A673 (cell line): ENCODE data around the gene CP. TPM values are rescaled to one million over a fixed set of nuclear protein-coding genes. Genes with fewer than 3 reads are reported as not detected.

Experiments
- BruUV-seq: library from RNA; stranded (reverse); fragments of 400-500 nt; replicated peaks from 2 replicates; lab custom pipeline; 2021; lab: Mats Ljungman, UMichigan
- CTCF ChIA-PET: fragments of 300-600 bp; sonication (Branson Sonifier 250); formaldehyde crosslinking; loops from one replicate; lab custom pipeline; 2022; ENCODE audit warnings: antibody characterized with exemption; lab: Charles Lee
- POLR2A ChIA-PET: fragments of 300-600 bp; sonication (Branson Sonifier 250); formaldehyde crosslinking; loops from one replicate; lab custom pipeline; 2022; ENCODE audit warnings: antibody characterized with exemption; ENCODE audit not compliant: low non-redundant PET; lab: Charles Lee
- DNase-seq: peaks from one replicate; pipeline ENCODE4 v3.0.0-alpha.2; 2015; ENCODE audit warnings: low spot score
- H3K27ac ChIP-seq: fragments of 200-600 bp; sonication (generic); 2 replicates; pipeline ENCODE4 v1.5.1; 2016; ENCODE audit warnings: mixed run types, low read depth, mild to moderate bottlenecking, mixed read lengths, antibody characterized with exemption, low read length; ENCODE audit not compliant: poor library complexity, severe bottlenecking
- H3K27me3 ChIP-seq: fragments of 200-600 bp; sonication (generic); replicated peaks from 2 replicates; pipeline ENCODE4 v1.6.1; 2017; ENCODE audit warnings: mixed run types, low read depth, mild to moderate bottlenecking, mixed read lengths, antibody characterized with exemption, low read length; ENCODE audit not compliant: insufficient read depth, poor library complexity
- H3K36me3 ChIP-seq: fragments of 200-600 bp; sonication (generic); 2 replicates; pipeline ENCODE4 v1.6.1; 2016; ENCODE audit warnings: mixed run types, mild to moderate bottlenecking, mixed read lengths, antibody characterized with exemption, low read length; ENCODE audit not compliant: insufficient read depth, poor library complexity, severe bottlenecking
- H3K4me1 ChIP-seq: fragments of 200-600 bp; sonication (generic); 2 replicates; pipeline ENCODE4 v1.6.1; 2017; ENCODE audit warnings: mixed run types, mild to moderate bottlenecking, mixed read lengths, antibody characterized with exemption, low read length; ENCODE audit not compliant: insufficient read depth, poor library complexity, severe bottlenecking
- H3K4me3 ChIP-seq: fragments of 200-600 bp; sonication (generic); 2 replicates; pipeline ENCODE4 v1.5.1; 2016; ENCODE audit warnings: low read depth, mixed run types, mild to moderate bottlenecking, mixed read lengths, low read length; ENCODE audit not compliant: poor library complexity, severe bottlenecking
- H3K9me3 ChIP-seq: fragments of 200-600 bp; sonication (generic); 2 replicates; pipeline ENCODE4 v1.6.1; 2016; ENCODE audit warnings: mixed run types, low read depth, mild to moderate bottlenecking, mixed read lengths, antibody characterized with exemption, low read length; ENCODE audit not compliant: poor library complexity, severe bottlenecking
- CTCF ChIP-seq: fragments of 300-800, 200-600 bp; sonication (generic); conservative IDR thresholded peaks from 2 replicates; pipeline ENCODE4 v1.5.1; 2017; ENCODE audit warnings: low read depth, mild to moderate bottlenecking, antibody characterized with exemption, low read length, moderate library complexity, mixed read lengths
- EZH2 ChIP-seq: fragments of 200-600 bp; sonication (generic); IDR thresholded peaks from 2 replicates; pipeline ENCODE4 v1.6.1; 2017; ENCODE audit warnings: borderline replicate concordance, low read depth, mild to moderate bottlenecking, mixed read lengths, antibody characterized with exemption, low read length; ENCODE audit not compliant: poor library complexity, severe bottlenecking
- intact Hi-C: fragments of 100-400 bp; cut with micrococcal nuclease; formaldehyde crosslinking; loops from one replicate; pipeline ENCODE4 v1.10.0; 2022; ENCODE audit not compliant: unreplicated experiment
- total RNA-seq: library from RNA; stranded (reverse); gene quantifications from 2 replicates; pipeline ENCODE4 v1.2.3, GENCODE V29; 2021

CP gene
- total RNA-seq, 1 experiment from 2014 or later = not detected

GRCh38 chr3:149170672-149171071 lies 51.0 kb downstream of the CP start:
- Histone ChIP-seq H3K27me3 (no peaks in the 10 kb centered on the region), H3K27ac (no peak overlapping the region), H3K9me3 (no peaks in the 10 kb centered on the region), H3K4me3 (no peak overlapping the region), H3K36me3 (no peaks in the 10 kb centered on the region), H3K4me1 (no peaks in the 10 kb centered on the region)
- BruUV-seq = no TSS peak
- intact Hi-C loops = no loop called here
- ChIA-PET POLR2A (no interaction called here), CTCF (no interaction called here)
- DNase-seq = no peak
- no peak for TF ChIP-seq EZH2
- no peak for TF ChIP-seq CTCF

GRCh38 chr3:149167898-149168297 lies 53.7 kb downstream of the CP start:
- ChIA-PET POLR2A (no interaction called here), CTCF (no interaction called here)
- H3K4me1 ChIP-seq = no peaks in the 10 kb centered on the region
- intact Hi-C loops = no loop called here
- no peaks in the 10 kb centered on the region for H3K27me3 ChIP-seq
- no peaks in the 10 kb centered on the region for H3K36me3 ChIP-seq
- H3K9me3 ChIP-seq = no peaks in the 10 kb centered on the region
- no peak for DNase-seq
- no peak overlapping the region for H3K4me3 ChIP-seq
- H3K27ac ChIP-seq = no peak overlapping the region
- no TSS peak for BruUV-seq
- TF ChIP-seq EZH2 = no peak
- TF ChIP-seq CTCF = no peak

GRCh38 chr3:149163066-149163465 lies 58.6 kb downstream of the CP start:
- Histone ChIP-seq H3K27me3 (no peaks in the 10 kb centered on the region), H3K27ac (no peak overlapping the region), H3K4me3 (no peak overlapping the region), H3K9me3 (no peaks in the 10 kb centered on the region), H3K36me3 (no peaks in the 10 kb centered on the region), H3K4me1 (no peaks in the 10 kb centered on the region)
- CTCF ChIA-PET = no interaction called here
- DNase-seq = no peak
- BruUV-seq = no TSS peak
- TF ChIP-seq CTCF (no peak), EZH2 (no peak)
- POLR2A ChIA-PET = no interaction called here
- intact Hi-C loops = no loop called here
